Left lung (tissue), 14 donors: Measurements from ENCODE around the gene OR4E2. TPM values are rescaled to one million over a fixed set of nuclear protein-coding genes. Genes with fewer than 3 reads are reported as not detected.

Experiments
- ATAC-seq: fragments of 200-7000 bp; cut with Tn5 transposase; one replicate; pipeline ENCODE4 v1.9.1; 2020; ENCODE audit warnings: moderate library complexity
- DNase-seq, 4 donors: peaks; one replicate each; pipeline ENCODE4 v3.0.0-alpha.2; 2013 to 2020
- H3K27ac ChIP-seq, 2 donors: fragments of 200-600 bp; sonication (generic) in 1 of 2; one replicate each; pipeline versions ENCODE4 v1.5.0 to v1.8.0; 2020 to 2021
- H3K27me3 ChIP-seq, 2 donors: fragments of 200-600 bp; sonication (generic) in 1 of 2; one replicate each; pipeline versions ENCODE4 v1.5.0 to v1.8.0; 2020 to 2021
- H3K36me3 ChIP-seq, 2 donors: fragments of 200-600 bp; sonication (generic) in 1 of 2; one replicate each; pipeline versions ENCODE4 v1.5.0 to v1.8.0; 2020 to 2021
- H3K4me1 ChIP-seq, 2 donors: fragments of 200-600 bp; one replicate each; pipeline ENCODE4 v1.8.0; 2021
- H3K4me3 ChIP-seq, 2 donors: fragments of 200-600 bp; sonication (generic) in 1 of 2; one replicate each; pipeline versions ENCODE4 v1.5.0 to v1.8.0; 2020 to 2021; ENCODE audit warnings: mild to moderate bottlenecking in 1 of 2
- H3K9me3 ChIP-seq, 2 donors: fragments of 200-600 bp; sonication (generic) in 1 of 2; one replicate each; pipeline versions ENCODE4 v1.5.0 to v1.8.0; 2020 to 2021
- intact Hi-C, 2 donors: fragments of 100-400 bp; cut with DNase I; formaldehyde crosslinking; loops; one replicate each; pipeline versions ENCODE4 v1.11.2 to v1.14.2; 2022
- long read RNA-seq, 12 donors: library from polyadenylated mRNA in 2 of 12; unstranded in 2 of 12; transcript quantifications; one replicate each; pipeline ENCODE4 v2.0.0 and lab custom pipeline, GENCODE V29; 2019 to 2026
- polyA plus RNA-seq, 6 donors: library from polyadenylated mRNA; unstranded; fragments of 120-200 nt; gene quantifications; one replicate each; pipeline ENCODE4 v1.2.1, GENCODE V29; 2013; ENCODE audit not compliant: insufficient read length in 6 of 6
- total RNA-seq, 2 donors: library from RNA; stranded (reverse); fragmentation: NEBNext Ultra II Directional; extraction: Animal tissue kit (Norgen Biotek cat#: 25700); gene quantifications; one replicate each; pipeline ENCODE4 v1.2.1, GENCODE V29; 2021
- TF ChIP-seq, protein P1 (sequence below), 2 donors: fragments of 200-600 bp; sonication (generic) in 1 of 2; IDR thresholded peaks; one replicate each; pipeline versions ENCODE4 v1.5.0 to v1.8.0; 2021; ENCODE audit warnings: antibody characterized with exemption in 2 of 2
- donor health status: DM: no; HTN: yes; CAD: no.
- donor health status: DM: no; HTN: no; CAD: no.

Gene OR4E2, protein sequence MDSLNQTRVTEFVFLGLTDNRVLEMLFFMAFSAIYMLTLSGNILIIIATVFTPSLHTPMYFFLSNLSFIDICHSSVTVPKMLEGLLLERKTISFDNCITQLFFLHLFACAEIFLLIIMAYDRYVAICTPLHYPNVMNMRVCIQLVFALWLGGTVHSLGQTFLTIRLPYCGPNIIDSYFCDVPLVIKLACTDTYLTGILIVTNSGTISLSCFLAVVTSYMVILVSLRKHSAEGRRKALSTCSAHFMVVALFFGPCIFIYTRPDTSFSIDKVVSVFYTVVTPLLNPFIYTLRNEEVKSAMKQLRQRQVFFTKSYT
- not detected for total RNA-seq
- under 1 TPM in 2 of 6 donors, not detected in 4; 0.07 to 0.08 TPM for polyA plus RNA-seq
- long read RNA-seq, donor 1, result 0 reads
- long read RNA-seq, donor 2, result 0 reads
- long read RNA-seq, donor 3, result 0 reads
- long read RNA-seq, donor 4, result 0 reads
- long read RNA-seq, donor 5, result 0 reads
- long read RNA-seq, donor 6, result 0 reads
- long read RNA-seq, donor 7, result 0 reads
- long read RNA-seq, donor 8, result 0 reads
- long read RNA-seq, donor 9, result 0 reads
- long read RNA-seq, donor 10, result 0 reads
- long read RNA-seq, donor 11, result 0 reads
- long read RNA-seq, donor 12, result 0 reads

DNA sequence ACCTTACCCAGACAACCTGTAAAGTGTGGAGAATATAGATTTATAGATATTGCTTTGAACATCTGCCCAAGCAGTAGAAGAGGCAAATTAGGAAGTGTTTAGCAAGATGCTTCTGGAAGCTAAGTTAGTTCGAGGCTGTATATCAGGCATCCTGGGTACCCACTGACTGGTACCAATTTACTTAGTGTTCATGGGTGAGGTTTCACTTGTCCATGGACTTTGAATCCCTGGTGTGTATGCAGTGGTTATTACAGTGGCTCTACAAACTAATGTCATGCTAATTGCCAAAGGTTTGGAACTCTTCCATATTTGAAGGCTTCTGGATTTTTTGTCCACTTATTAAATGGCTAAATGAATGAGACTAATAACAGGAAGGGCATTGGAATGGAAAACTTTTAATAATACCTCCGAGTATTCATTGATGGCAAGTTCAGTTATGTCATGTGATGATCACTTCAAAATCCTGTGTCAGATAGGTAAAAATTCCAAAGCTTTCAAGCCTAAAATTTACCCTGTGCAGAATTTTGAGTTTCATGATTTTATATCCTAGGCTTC, at the start of gene OR4E2:
TSS of gene OR4E2 (plus strand) at position 505 of the 555 bp plus-strand sequence. CDS start 11,248 bp downstream, outside the sequence.
- ATAC-seq, result no peak
- intact Hi-C loops, result no loop called here
- H3K9me3 ChIP-seq, result no peaks in the 10 kb centered on the region
- H3K4me3 ChIP-seq, result no peak within 1 kb of the TSS
- H3K4me1 ChIP-seq, result no peaks in the 10 kb centered on the region
- no peak for DNase-seq
- TF ChIP-seq, protein P1, sequence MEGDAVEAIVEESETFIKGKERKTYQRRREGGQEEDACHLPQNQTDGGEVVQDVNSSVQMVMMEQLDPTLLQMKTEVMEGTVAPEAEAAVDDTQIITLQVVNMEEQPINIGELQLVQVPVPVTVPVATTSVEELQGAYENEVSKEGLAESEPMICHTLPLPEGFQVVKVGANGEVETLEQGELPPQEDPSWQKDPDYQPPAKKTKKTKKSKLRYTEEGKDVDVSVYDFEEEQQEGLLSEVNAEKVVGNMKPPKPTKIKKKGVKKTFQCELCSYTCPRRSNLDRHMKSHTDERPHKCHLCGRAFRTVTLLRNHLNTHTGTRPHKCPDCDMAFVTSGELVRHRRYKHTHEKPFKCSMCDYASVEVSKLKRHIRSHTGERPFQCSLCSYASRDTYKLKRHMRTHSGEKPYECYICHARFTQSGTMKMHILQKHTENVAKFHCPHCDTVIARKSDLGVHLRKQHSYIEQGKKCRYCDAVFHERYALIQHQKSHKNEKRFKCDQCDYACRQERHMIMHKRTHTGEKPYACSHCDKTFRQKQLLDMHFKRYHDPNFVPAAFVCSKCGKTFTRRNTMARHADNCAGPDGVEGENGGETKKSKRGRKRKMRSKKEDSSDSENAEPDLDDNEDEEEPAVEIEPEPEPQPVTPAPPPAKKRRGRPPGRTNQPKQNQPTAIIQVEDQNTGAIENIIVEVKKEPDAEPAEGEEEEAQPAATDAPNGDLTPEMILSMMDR (IDR thresholded peaks at IDR 0.05), result no peak
- H3K27me3 ChIP-seq, result no peaks in the 10 kb centered on the region
- H3K27ac ChIP-seq, result no peak within 1 kb of the TSS
- no peaks in the 10 kb centered on the region for H3K36me3 ChIP-seq

DNA sequence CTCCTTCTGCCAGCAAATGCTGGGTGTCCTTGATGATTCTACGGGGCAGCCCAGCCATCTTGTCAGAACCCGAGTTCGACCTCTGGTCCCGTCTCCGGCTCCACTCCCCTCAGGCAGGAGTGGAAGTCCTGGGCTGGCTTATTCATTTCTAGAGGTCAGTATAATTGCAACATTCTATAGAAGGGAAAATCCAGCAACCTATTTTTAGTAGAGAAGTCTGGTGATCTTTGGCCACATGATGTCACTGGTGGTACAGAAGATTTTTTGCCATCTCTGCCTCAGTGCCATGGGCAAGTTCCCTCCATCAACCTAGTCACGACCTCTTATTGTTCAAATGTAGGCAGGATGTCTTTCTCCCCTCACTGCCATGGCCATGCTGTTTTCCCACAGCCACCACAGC, 41.3 kb upstream of the OR4E2 start:
- DNase-seq, result no peak
- TF ChIP-seq, protein P1 (IDR thresholded peaks at IDR 0.05), result no peak
- no peaks in the 10 kb centered on the region for H3K27me3 ChIP-seq
- H3K4me3 ChIP-seq, result no peak overlapping the region
- no peak for ATAC-seq
- no peaks in the 10 kb centered on the region for H3K4me1 ChIP-seq
- intact Hi-C loops, result no loop called here
- no peak overlapping the region for H3K27ac ChIP-seq
- no peaks in the 10 kb centered on the region for H3K36me3 ChIP-seq
- H3K9me3 ChIP-seq, result no peaks in the 10 kb centered on the region

DNA sequence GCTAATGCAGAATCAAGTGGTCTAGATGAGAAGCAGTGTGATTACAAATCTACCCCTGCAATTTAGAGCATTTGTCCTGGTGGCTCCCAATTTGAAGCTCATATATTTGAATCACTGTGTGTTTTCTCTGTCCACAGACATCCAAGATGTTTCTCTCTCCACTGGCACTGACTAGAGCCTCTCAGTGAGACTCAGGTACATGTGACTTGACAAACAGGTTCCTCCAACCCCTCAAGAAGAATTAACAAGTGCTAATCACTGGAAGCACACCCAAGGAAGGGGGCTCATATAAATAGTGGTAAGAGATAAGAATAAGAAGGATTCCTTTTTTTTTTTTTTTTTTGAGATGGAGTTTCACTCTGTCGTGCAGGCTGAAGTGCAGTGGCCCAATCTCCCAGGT, 39.4 kb upstream of the OR4E2 start:
- DNase-seq (peak in 1 of 4 donors; percentile 35), ATAC-seq (peak; percentile 87)
- Histone ChIP-seq H3K9me3 (no peaks in the 10 kb centered on the region), H3K27ac (no peak overlapping the region), H3K36me3 (no peaks in the 10 kb centered on the region), H3K4me1 (no peaks in the 10 kb centered on the region), H3K4me3 (no peak overlapping the region), H3K27me3 (no peaks in the 10 kb centered on the region)
- TF ChIP-seq, protein P1 (IDR thresholded peaks at IDR 0.05), result no peak
- intact Hi-C loops, result no loop called here

DNA sequence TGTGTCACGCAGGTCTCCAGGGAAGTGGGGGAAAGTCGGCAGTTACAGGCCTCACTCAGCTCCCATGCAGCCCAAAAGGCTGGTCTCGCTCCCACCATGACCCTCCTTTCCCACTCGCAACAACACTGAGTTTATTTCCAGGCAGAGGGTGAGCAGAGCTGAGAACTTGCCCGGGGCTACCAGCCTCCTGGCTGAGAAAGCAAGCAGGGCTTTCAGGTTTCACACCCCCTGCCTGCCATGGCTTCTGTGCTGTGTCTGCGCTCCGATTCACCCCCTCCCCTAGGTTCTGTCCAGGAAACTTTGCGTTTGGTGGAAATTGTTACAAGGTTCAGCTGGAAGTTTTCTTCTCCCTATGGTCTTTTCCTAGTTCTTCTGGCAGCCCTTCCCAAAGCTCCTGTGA, 36.0 kb upstream of the OR4E2 start:
- intact Hi-C loops, result no loop called here
- H3K27me3 ChIP-seq, result no peaks in the 10 kb centered on the region
- ATAC-seq, result no peak
- no peak for DNase-seq
- H3K4me1 ChIP-seq, result no peaks in the 10 kb centered on the region
- no peak overlapping the region for H3K27ac ChIP-seq
- no peaks in the 10 kb centered on the region for H3K9me3 ChIP-seq
- TF ChIP-seq, protein P1 (IDR thresholded peaks at IDR 0.05), result no peak
- no peaks in the 10 kb centered on the region for H3K36me3 ChIP-seq
- H3K4me3 ChIP-seq, result no peak overlapping the region
